Measurements from ENCODE around the gene REG1B.
"Not testable (repeated sequence)": the region's sequence is repeated elsewhere in the genome, so short reads cannot be mapped to it uniquely, and the experiment has no call there.

Gene REG1B

GRCh38 chr2:79090693-79091092 is 2.9 kb upstream of the REG1B start:
- TF ChIP-seq Cebpa-rat (IDR thresholded peaks at IDR 0.05), result no peak
- Histone ChIP-seq H3K36me3 (no peaks in the 10 kb centered on the region), H3K4me2 (no peak overlapping the region), H3K27ac (no peak overlapping the region), H3K4me1 (peaks cover 0 to 12% (median 7%) of the 10 kb centered on the region in 10 experiments; a peak in 8 of 20 replicates), H3K9ac (no peak overlapping the region), H4K20me1 (no peaks in the 10 kb centered on the region), H3K4me3 (no peak overlapping the region), H3K27me3 (no peaks in the 10 kb centered on the region), H3K9me3 (replicated peaks in 1 of 11) (0 out of 22 replicates have a peak, but pooled peaks cover 0 to 3% (median 0%) of the 10 kb centered on the region in 11 experiments)

- no peak overlapping the region for H3K4me2 ChIP-seq
- H3K9me3 ChIP-seq (replicated peaks in 1 of 11), result no peaks in the 10 kb centered on the region
- TF ChIP-seq Cebpa-rat (IDR thresholded peaks at IDR 0.05), result no peak
- H3K27ac ChIP-seq, result no peak overlapping the region
- H3K4me1 ChIP-seq, result peaks cover 0 to 15% (median 2%) of the 10 kb centered on the region in 10 experiments; a peak in 6 of 20 replicates
- H3K4me3 ChIP-seq, result no peak overlapping the region
- H4K20me1 ChIP-seq, result no peaks in the 10 kb centered on the region
- H3K27me3 ChIP-seq, result no peaks in the 10 kb centered on the region
- H3K36me3 ChIP-seq, result no peaks in the 10 kb centered on the region
- no peak overlapping the region for H3K9ac ChIP-seq
These were observed 1.5 kb downstream of the REG1B start for GRCh38 chr2:79086255-79086654.

- Histone ChIP-seq H3K4me1 (peaks cover 0 to 15% (median 2%) of the 10 kb centered on the region in 10 experiments; a peak in 6 of 20 replicates), H3K36me3 (no peaks in the 10 kb centered on the region), H3K4me2 (peak overlapping the region in 1 of 11 experiments; percentile 4; a peak in 1 of 22 replicates), H3K27ac (no peak overlapping the region), H3K27me3 (no peaks in the 10 kb centered on the region), H4K20me1 (no peaks in the 10 kb centered on the region), H3K4me3 (no peak overlapping the region), H3K9me3 (replicated peaks in 1 of 11) (no peaks in the 10 kb centered on the region), H3K9ac (no peak overlapping the region)
- TF ChIP-seq Cebpa-rat (IDR thresholded peaks at IDR 0.05), result no peak
These were observed 2.4 kb downstream of the REG1B start for GRCh38 chr2:79085382-79085781.

- TF ChIP-seq Cebpa-rat (IDR thresholded peaks at IDR 0.05), result no peak
- Histone ChIP-seq H3K4me1 (peaks cover 0 to 15% (median 2%) of the 10 kb centered on the region in 10 experiments; a peak in 6 of 20 replicates), H3K4me3 (no peak overlapping the region), H4K20me1 (no peaks in the 10 kb centered on the region), H3K36me3 (no peaks in the 10 kb centered on the region), H3K27me3 (no peaks in the 10 kb centered on the region), H3K4me2 (peak overlapping the region in 3 of 11 experiments; percentile 11 to 32 (median 23); a peak in 5 of 22 replicates), H3K9me3 (replicated peaks in 1 of 11) (no peaks in the 10 kb centered on the region), H3K9ac (no peak overlapping the region), H3K27ac (no peak overlapping the region)
These were observed 3.2 kb downstream of the REG1B start for GRCh38 chr2:79084495-79085135.

GRCh38 chr2:79083597-79084251 is 4.1 kb downstream of the REG1B start:
- peak overlapping the region in 8 of 11 experiments; percentile 1 to 32 (median 9); a peak in 8 of 22 replicates for H3K4me2 ChIP-seq
- TF ChIP-seq Cebpa-rat (IDR thresholded peaks at IDR 0.05), result no peak

GRCh38 chr2:79082987-79083386 is 4.8 kb downstream of the REG1B start:
- no peaks in the 10 kb centered on the region for H4K20me1 ChIP-seq
- no peaks in the 10 kb centered on the region for H3K9me3 ChIP-seq (replicated peaks in 1 of 11)
- H3K9ac ChIP-seq, result no peak overlapping the region
- H3K27me3 ChIP-seq, result no peaks in the 10 kb centered on the region
- H3K4me3 ChIP-seq, result no peak overlapping the region
- H3K27ac ChIP-seq, result no peak overlapping the region
- no peak for TF ChIP-seq Cebpa-rat (IDR thresholded peaks at IDR 0.05)
- no peaks in the 10 kb centered on the region for H3K36me3 ChIP-seq
- peaks cover 0 to 15% (median 2%) of the 10 kb centered on the region in 10 experiments; a peak in 6 of 20 replicates for H3K4me1 ChIP-seq
- no peak overlapping the region; a peak in 1 of 22 replicates for H3K4me2 ChIP-seq

More at GRCh38 chr2:79083597-79084251, 4.1 kb downstream of the REG1B start:
- H3K27me3 ChIP-seq, result no peaks in the 10 kb centered on the region
- no peaks in the 10 kb centered on the region for H3K36me3 ChIP-seq
- H3K9ac ChIP-seq, result no peak overlapping the region
- H3K9me3 ChIP-seq (replicated peaks in 1 of 11), result no peaks in the 10 kb centered on the region
- H3K4me1 ChIP-seq, result peaks cover 0 to 15% (median 2%) of the 10 kb centered on the region in 10 experiments; a peak in 6 of 20 replicates
- no peak overlapping the region for H3K4me3 ChIP-seq
- H4K20me1 ChIP-seq, result no peaks in the 10 kb centered on the region
- no peak overlapping the region for H3K27ac ChIP-seq

- Histone ChIP-seq H3K27ac (no peak overlapping the region), H4K20me1 (no peaks in the 10 kb centered on the region), H3K4me2 (no peak overlapping the region), H3K9ac (no peak overlapping the region), H3K9me3 (replicated peaks in 1 of 11) (no peaks in the 10 kb centered on the region; a peak in 1 of 22 replicates), H3K4me1 (no peaks in the 10 kb centered on the region), H3K27me3 (no peaks in the 10 kb centered on the region), H3K4me3 (no peak overlapping the region), H3K36me3 (no peaks in the 10 kb centered on the region)
- TF ChIP-seq Cebpa-rat (IDR thresholded peaks at IDR 0.05), result no peak
These were observed 16.7 kb downstream of the REG1B start for GRCh38 chr2:79071078-79071477.

- no peaks in the 10 kb centered on the region; a peak in 1 of 22 replicates for H3K9me3 ChIP-seq (replicated peaks in 1 of 11)
- no peak overlapping the region for H3K27ac ChIP-seq
- no peak overlapping the region for H3K4me3 ChIP-seq
- H4K20me1 ChIP-seq, result no peaks in the 10 kb centered on the region
- H3K4me2 ChIP-seq, result no peak overlapping the region
- H3K9ac ChIP-seq, result no peak overlapping the region
- H3K36me3 ChIP-seq, result no peaks in the 10 kb centered on the region
- H3K4me1 ChIP-seq, result no peaks in the 10 kb centered on the region
- H3K27me3 ChIP-seq, result no peaks in the 10 kb centered on the region
- TF ChIP-seq Cebpa-rat (IDR thresholded peaks at IDR 0.05), result no peak
These were observed 22.6 kb downstream of the REG1B start for GRCh38 chr2:79065201-79065600.

- not testable (repeated sequence) for H3K4me3 ChIP-seq; H3K27ac ChIP-seq; H3K4me2 ChIP-seq; H3K9me3 ChIP-seq (replicated peaks in 1 of 11); H3K36me3 ChIP-seq; H3K9ac ChIP-seq; H3K27me3 ChIP-seq; H4K20me1 ChIP-seq; H3K4me1 ChIP-seq
These were observed 33.0 kb downstream of the REG1B start for GRCh38 chr2:79054769-79055168.

GRCh38 chr2:79053486-79053885 is 34.3 kb downstream of the REG1B start:
- H3K9ac ChIP-seq; H3K27ac ChIP-seq; H3K9me3 ChIP-seq (replicated peaks in 1 of 11); H4K20me1 ChIP-seq; H3K36me3 ChIP-seq; H3K4me3 ChIP-seq; H3K4me1 ChIP-seq; H3K27me3 ChIP-seq; H3K4me2 ChIP-seq: not testable (repeated sequence)
